Urothelium cell line (cell line): Measurements from ENCODE around the gene ARMC9.

ENCODE experiments used
- DNase-seq: peaks from one replicate; pipeline ENCODE4 v3.0.0; 2011; ENCODE audit warnings: low spot score, mixed read lengths
- FAIRE-seq: peaks from 2 replicates; lab custom pipeline; 2011; peaks lifted over from hg19 to GRCh38; lab: Jason Lieb, UNC

The ARMC9 gene

DNA sequence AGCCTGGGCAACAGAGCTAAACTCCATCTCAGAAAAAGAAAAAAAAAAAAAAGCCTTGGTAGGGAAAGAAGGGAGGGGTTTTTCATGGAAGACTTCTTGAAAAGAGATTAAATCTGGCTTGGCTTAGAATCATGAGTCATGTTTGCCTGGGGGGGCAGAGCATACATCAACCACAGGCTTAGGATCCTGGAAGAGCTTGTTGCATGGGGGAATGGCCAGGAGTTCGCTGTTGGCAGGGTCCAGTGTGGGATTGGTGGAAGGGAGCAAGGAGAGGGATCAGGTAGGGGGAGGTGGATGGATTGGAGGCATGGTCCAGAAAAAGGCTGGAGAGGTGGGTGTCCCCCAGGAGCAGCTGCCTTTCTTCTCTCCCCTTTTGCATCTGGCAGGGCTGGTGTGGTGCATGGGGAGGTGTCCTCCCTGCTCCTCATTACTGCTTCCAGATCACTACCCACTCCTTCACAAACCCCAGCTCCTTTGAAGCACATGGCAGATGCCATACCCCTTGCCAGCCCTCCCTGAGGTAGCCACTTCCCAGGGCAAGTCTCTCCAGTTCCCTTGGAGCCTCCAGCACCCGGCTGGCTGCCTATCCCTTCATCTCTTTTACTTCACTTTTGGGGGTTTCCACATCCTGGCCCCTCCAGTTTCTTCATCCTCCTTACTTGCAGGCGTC lies 2.5 kb downstream of the ARMC9 start:
- DNase-seq (no peak), FAIRE-seq (no peak)

DNA sequence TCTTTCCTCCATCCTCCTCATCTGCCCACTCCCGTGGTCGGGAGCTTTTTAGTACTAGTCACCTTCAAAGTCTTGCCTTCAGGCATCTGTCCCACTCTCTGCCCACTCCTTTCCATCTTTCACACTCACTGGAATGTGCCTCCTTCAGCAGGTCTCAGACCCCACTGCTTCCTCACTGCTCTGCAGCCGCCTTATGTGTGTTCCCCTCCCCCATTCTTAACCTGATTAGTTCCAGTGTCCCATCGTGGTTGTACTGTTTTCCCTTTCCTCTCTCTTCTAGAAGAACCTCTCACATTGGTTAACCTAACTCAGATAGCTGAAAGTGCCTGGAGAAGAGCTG lies 3.0 kb downstream of the ARMC9 start:
- FAIRE-seq (no peak), DNase-seq (no peak)

DNA sequence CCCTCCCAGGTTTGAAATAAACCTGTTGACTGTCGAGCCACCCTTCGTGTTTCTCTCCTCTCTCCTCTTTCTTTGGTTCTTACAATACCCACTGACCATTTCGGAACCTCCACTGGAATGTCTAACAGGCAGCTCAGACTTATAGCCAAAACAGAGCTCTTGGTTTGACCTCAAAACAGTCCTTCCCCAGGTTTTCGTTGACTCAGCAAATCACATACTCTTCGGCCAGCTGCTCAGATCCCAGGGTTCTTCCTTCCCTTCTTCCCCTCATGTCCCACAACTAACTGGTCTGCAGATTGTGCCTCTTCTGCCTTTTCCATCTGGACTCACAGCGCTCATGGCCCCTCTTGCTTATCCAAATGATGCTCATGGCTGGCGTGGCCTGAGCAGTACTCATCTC lies 4.7 kb downstream of the ARMC9 start:
- DNase-seq, result no peak
- FAIRE-seq, result no peak

DNA sequence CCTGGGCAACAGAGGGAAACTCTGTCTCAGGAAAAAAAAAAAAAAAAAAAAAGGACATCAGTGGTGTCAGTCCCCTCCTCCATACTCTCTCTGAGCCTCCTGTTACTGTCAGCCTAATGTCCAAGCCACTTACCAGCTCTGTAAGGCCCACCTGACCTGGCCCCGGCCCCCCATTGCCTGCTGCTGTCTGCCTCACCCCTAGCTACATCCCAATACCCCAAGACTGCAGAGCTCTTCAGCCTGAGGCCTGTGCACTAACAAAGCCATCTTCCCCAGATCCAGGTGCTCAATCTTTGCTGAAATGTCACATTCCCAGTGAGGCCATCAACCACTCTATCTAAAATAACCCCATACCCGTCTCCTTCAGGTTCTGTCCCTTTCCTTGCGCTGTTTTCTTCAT lies 5.7 kb downstream of the ARMC9 start:
- no peak for FAIRE-seq
- no peak for DNase-seq

DNA sequence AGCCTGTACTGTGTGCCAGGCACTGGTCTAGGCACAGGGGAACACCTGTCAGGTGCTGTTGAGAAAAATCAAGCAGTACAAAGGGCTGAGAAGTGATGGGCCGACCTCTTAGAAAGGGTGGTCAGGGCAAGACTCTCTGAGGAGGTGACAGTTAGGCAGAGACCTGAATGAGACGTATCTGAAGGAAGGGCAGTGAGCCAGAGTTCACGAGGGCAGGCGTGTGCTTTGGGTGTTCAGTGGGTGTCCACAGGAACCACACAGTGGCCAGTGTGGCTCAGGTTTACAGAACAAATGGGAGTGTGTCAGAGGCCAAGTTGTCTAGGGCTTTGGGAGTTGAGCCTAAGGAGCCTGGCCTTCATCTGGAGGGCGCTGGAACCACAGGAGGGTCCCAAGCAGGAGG lies 6.2 kb downstream of the ARMC9 start:
- no peak for DNase-seq
- no peak for FAIRE-seq

DNA sequence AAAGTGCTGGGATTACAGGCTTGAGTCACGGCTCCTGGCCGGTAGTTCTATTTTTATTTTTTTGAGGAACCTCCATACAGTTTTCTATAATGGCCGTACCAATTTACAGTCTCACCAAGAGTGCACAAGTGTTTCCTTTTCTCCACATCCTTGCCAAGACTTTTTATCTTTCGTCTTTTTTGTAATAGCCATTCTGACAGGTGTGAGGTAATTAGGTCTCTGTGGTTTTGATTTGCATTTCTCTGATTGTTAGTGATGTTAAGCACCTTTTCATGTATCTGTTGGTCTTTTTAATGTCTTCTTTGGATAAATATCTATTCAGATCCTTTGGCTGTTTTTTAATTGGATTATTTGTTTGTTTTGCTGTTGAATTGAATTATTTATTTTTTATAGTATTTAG lies 9.3 kb downstream of the ARMC9 start:
- FAIRE-seq (no peak), DNase-seq (no peak)

DNA sequence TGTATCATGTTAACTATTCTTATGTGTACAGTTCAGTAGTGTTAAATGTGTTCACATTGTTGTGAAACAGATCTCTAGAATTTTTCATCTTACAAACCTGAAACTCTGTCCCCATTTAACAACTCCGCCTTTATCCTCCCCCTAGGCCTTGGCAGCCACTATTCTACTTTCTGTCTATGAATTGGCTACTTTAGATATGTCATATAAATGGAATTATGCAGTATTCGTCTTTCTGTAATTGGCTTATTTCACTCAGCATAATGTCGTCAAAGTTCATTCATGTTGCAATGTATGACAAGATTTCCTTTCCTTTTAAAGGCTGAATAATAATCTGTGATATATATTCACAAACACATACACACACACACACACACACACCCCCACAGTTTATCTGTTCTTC lies 12.4 kb downstream of the ARMC9 start:
- DNase-seq (no peak), FAIRE-seq (no peak)

DNA sequence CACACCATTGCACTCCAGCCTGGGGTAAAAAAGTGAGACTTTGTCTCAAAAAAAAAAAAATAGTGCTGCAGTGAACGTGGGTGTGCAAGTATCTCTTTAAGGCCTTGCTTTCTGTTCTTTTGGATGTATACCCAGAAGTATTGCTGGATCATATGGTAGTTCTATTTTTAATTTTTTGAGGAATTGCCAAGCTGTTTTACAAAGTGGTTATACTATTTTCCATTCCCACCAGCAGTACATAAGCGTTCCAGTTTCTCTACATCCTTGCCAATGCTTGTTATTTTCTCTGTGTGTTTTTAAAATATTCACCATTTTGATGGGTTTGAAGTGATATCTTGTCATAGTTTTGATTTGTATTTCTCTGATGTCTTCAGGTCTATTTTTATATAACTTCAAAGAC lies 13.1 kb downstream of the ARMC9 start:
- FAIRE-seq, result no peak
- no peak for DNase-seq

DNA sequence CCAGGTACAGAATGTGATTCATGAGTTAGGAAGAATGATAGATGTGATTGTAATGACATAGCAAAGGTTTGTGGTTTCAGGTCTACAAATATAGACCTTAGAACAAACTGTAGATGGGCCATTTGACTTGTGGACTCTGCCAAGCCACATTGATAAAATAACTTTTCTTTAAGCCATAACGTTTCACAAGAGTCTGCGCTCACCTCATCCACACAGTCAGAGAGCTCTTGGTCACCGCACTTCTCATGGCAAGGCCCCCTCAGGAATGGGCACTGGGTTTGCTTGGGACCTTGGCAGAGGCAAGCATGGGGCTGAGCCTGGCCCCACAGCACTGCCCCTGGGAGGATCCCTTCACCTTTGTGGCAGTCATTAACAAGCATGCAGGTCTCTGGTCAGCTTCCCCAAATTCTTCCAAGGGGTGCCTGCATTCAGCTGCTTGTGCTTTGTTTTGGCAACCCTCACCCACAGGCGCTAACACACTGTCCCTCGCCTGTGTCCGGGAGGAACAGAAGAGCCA lies 14.0 kb downstream of the ARMC9 start:
- no peak for DNase-seq
- no peak for FAIRE-seq

DNA sequence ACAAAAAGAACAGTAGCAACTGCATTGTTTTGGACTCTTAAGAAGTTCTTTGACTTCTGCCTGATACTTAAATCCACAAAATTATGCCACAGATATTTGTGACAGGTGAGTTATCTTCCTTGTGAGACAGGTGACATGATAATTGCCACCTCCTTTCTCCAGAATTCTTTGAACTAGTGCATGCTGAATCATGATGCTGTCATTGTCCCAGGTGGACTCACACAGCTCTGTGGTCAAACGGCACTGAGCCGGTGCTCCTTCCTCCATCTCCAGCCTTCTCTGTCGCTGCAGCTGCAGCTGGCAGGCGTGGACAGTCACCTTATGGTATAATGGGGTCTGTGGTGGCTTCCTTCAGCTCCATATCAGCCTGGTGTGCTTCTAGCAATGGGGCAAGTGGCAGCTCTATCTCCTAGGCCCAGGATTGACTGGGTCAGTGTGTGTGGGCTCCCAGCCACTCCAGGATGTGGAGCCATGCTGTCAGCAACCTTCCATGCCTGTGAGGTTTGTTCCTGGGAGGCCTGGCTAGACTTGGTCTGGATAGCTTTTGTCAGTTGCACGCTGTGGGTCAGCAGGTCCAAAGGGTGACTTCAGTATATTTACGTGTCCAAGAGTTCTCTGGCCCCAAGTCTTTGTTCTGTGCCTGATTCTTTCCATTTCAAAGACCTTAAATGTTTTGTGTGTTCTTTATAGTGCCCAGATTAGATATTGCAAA lies 15.7 kb downstream of the ARMC9 start:
- no peak for FAIRE-seq
- no peak for DNase-seq

DNA sequence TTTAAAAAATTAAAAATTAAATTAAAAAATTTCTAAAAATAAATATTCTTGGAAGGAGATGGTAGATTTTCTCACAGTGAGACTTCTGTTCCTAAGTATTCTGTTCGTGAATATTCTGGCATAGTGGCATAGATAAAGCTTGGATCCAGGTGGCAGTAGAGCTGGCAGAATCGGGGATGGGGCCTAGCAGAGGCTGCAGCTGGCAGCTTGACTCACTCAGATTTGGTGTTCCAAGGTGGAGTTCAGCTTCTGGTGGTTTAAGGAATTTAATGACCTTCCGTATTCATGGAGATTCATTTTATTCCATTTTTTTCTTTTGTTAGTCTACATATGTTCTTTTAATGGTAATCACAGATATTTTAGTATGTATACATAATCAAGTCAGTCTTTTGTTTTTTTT lies 19.9 kb downstream of the ARMC9 start:
- FAIRE-seq, result no peak
- no peak for DNase-seq

DNA sequence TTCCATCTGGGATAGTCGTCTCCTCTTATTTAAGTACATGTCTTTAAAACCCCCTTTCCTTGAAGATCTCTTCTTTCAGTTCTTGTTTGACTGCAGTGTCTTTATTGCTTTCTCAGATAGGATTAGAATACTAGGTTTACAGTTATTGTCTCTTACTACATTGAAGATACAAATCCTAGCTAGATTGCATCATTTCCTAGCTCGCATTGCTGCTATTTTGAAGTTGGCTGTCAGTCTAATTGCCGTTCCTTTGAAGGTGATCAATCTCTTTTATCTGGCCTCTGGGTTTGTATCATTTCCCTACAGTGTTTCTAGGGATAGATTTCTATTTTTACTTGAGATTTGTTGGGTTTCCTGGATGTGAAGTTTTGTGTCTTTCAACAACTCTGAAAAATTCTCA lies 20.9 kb downstream of the ARMC9 start:
- FAIRE-seq (no peak), DNase-seq (no peak)

DNA sequence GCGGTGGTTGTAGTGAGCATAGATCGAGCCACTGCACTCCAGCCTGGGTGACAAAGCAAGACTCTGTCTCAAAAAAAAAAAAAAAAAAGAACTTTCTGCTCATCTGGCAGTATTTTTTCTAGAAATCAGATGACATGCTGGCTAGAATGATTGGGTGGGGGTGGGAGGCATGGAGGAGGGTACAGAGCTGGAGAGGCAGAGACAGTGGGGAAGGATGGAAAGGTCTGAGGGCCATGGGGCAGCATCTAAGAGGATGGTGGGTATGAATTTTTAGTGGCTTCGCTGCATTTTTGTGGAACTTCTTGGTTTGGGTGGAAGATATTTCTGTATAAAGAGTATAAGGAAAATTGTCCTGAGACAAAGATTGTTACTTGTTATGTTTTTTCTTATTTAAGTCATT lies 23.3 kb downstream of the ARMC9 start:
- no peak for DNase-seq
- FAIRE-seq, result no peak

DNA sequence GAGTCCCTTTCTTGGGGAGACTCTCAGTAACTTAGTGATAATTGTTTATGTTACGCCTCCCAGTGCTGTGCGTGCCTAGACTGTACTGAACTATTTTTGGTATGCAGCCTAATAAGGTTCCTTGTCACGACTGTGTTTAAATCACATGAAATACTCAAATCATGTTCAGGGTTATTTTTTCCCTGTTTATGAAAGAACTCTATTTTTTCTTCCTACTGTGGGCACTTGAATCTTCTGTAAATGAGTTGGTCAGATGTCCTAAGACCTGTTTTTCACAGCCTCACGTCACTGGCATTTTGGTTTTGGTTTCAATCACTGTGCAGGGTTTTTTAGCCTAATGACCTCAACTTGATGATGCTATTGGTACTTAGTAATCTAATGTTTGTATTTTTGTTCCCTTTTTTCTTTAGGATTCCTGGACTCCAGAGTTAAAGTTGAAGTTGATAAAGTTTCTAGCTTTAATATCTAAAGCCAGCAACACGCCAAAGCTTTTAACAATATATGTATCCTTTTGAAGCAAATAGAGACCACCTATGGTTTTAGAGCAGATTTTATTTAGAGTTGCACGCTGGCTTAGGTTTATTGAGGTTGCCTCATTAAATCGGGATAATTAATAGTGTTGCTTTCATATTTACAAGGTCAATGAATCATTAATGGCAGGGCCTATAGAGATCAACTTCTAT lies 24.0 kb downstream of the ARMC9 start:
- DNase-seq (no peak), FAIRE-seq (no peak)

DNA sequence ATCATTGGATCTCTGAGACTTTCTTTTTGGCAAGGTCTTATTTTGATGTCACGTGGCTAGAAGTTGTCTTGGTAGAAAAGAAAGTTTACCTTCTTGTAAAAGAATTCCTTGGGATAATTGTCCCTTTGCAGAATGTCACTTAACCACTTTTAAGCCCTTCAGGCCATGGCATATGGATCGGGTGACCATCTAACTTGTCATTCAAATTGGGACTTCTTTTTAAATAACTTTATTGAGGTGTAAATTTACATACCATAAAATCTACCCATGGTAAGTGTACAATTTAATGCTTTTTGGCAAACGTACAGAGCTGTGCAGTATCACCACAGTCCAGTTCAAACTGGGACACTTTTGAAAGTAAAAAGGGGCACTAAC lies 24.6 kb downstream of the ARMC9 start:
- FAIRE-seq, result no peak
- no peak for DNase-seq

DNA sequence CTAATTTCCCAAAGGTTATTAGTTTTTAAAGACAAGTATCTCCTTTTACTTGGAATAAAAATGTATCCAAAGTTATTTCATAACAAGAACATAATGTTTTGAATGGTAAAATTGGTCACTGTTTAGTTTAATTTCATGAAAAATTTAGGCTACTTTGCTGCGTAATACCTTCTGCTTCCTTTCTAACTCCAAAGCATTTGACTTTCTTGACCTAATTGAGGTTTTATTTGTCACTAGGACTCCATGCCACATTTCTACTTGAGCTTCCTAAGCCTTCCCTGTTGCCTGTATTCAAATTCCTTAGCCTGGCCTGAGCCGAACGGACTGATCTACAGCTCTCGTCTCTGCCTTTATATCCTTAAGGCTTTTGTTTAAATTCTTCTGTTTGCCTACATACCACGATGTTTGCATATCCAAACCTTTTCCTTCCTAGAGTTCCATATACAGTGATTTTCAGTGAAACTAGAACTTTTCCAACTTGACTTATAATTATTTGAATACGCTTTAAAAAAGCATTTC lies 25.1 kb downstream of the ARMC9 start:
- DNase-seq, result no peak
- FAIRE-seq, result no peak

DNA sequence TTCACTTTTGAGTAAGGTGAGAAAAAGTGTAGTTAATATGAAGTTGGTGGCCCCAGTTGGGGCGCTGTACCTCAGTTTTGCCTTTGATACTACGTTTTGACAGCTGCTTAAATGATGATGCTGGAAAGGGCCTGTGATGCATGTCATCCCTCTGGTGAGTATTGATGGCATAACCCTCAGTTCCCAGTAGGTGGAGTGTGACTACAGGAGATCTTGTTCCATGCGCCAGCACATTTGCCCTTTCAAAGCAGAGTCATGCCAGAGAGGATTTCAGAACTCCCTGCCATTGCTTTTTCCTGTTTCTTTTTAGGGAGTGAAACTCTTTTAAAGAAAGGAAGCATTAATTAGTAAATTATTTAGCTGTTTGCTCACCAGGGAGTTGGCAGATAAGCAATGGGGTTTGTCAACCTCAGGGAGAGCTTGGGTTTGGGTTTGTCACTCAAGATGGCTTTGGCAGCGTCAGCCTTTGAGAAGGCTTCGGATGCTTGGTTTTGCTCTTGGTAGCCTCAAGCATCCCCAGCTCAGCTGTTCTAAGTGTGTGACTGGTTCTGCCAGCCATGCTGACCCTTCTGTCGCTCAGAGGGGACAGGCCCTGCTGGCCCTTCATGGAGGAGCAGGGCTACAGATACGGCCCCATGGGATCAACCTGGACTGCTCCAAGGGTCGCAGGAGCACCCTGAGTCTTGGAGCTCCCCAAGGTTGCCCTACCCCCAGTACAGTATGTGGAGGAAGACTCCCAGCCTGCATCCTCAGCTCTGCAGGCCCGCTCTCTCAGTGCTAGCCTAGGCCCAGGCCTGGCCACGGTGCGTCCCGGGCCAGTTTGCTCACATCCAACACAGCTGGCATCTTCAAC lies 29.1 kb downstream of the ARMC9 start:
- DNase-seq, result peak; percentile 83
- FAIRE-seq, result no peak

DNA sequence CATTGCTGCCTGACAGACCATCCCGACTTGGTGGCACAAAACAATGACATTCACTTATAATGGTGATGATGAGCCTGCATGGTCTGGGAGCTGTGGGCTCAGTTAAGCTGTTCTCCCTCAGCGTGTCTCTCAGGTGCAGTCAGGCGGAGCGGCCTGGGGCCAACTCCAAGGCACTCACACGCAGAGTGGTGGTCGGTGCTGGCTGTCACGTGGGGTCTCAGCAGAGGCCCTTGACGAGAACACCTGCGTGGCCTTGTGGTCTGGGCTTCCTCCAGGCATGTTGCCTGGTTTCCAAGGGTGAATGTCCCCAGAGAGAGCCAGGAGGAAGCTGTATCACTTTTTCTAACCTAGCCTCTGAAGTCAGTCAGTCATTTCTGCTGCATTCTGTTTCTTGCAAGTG lies 29.8 kb downstream of the ARMC9 start:
- DNase-seq, result no peak
- no peak for FAIRE-seq

DNA sequence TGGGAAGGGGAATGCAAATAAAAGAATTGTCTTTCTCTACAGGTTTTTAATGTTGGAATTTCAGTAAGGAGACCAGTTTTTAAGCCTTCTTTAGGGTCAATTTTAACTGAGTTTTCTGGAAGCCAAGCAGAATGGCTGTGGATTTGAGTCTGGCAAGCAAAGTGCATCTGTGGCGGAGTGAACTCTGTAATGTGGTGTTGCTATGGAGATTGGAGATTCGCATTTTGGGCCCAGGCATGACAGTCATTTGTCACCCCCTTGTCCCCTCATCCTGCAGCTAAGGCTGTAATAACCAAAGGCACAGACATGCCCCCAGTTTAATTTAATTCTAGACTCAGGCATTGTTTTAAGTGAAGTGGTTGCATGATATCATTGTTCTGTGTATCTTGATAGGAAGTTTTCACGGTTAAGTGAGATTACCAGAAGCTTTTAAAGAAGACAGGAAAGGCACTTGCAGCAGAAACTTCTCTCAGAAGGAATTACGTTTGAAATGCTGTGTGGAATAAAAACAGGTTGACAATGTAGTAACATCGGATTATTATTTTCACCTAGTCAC lies 30.6 kb downstream of the ARMC9 start:
- DNase-seq (no peak), FAIRE-seq (no peak)

DNA sequence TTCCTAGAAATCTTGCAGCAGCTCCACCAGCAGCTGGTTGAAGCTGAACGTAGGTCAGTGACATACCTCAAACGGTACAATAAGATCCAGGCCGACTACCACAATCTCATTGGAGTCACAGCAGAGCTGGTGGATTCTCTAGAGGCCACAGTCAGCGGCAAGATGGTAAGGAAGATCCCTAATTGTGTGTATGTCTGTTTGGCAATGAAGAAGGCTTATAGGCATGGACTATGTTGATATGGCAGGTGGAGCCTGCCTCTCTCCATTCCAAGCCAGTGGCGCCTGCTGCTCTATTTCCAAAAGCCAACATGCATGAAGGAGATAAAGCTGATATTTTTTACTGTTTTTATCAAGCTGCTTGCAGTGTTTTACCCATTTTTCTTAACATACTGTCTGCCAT lies 36.8 kb downstream of the ARMC9 start:
- FAIRE-seq (no peak), DNase-seq (no peak)

DNA sequence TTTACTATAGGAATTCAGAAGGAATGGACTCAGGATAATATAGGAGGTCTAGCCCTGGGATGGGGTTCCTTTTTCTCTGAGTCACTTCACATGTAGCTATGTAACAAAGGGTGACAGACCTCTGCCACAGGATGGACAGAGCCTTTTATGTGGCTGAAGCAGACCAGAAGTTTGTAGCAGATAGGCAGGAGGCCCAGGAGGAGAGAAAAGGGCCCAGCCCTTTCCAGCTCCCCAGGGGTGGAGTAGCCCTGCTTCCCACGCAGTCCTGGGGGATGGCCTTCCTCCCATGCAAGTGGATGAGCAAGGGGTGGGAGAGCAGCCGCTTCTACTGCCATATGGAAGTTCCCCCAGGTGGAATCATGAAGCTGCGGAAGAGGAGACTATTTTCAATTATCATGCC lies 40.3 kb downstream of the ARMC9 start:
- DNase-seq, result no peak
- no peak for FAIRE-seq
